Gastroesophageal sphincter (tissue), 3 donors: ENCODE data around the gene ADM.

ENCODE experiments used
- CTCF ChIP-seq, 4 experiments: fragments of 200-600 bp in 2 of 4; fragments of 450-650 bp in 2 of 4; sonication (generic) in 1 of 4; IDR thresholded peaks; one replicate each; pipeline ENCODE4 v1.5.1; 2017 to 2019; ENCODE audit warnings: antibody characterized with exemption in 4 of 4, mild to moderate bottlenecking in 2 of 4, moderate library complexity in 2 of 4
- POLR2A ChIP-seq, 2 donors: fragments of 450-650 bp; IDR thresholded peaks; one replicate each; pipeline ENCODE4 v1.6.1; 2017; ENCODE audit warnings: antibody characterized with exemption in 2 of 2, mild to moderate bottlenecking in 2 of 2, moderate library complexity in 1 of 2

- TF ChIP-seq CTCF (IDR thresholded peaks at IDR 0.05) (peak; percentile 98 to 99 (median 99)), POLR2A (IDR thresholded peaks at IDR 0.05) (peak; percentile 10 to 17)
These were observed 2.7 kb downstream of the ADM start for GRCh38 chr11:10307400-10308200.
